Keratinocyte (primary cell): Measurements from ENCODE around the gene ANKFN1. TPM values are rescaled to one million over a fixed set of nuclear protein-coding genes. Genes with fewer than 3 reads are reported as not detected.

Experiments
- DNase-seq: peaks from one replicate; pipeline ENCODE4 v3.0.0-alpha.2; 2011; ENCODE audit warnings: low read depth, missing footprints, low spot score
- FAIRE-seq: peaks from 2 replicates; lab custom pipeline; 2011; peaks lifted over from hg19 to GRCh38; lab: Jason Lieb, UNC
- H2AFZ ChIP-seq: 2 replicates; pipeline ENCODE4 v1.6.0; 2012; ENCODE audit warnings: low read length, control low read depth, inconsistent platforms; ENCODE audit not compliant: control insufficient read depth
- H3K27ac ChIP-seq: 2 replicates; pipeline ENCODE4 v1.5.1; 2011; ENCODE audit warnings: low read length; ENCODE audit not compliant: control insufficient read depth, insufficient read depth
- H3K27me3 ChIP-seq: 3 replicates; pipeline ENCODE4 v1.6.0; 2011; ENCODE audit warnings: low read length; ENCODE audit not compliant: control insufficient read depth, insufficient read depth; ENCODE audit errors: extremely low read depth
- H3K36me3 ChIP-seq, 2 experiments: 2 replicates in 1 of 2; 3 replicates in 1 of 2; pipeline ENCODE4 v1.5.1; 2011; ENCODE audit warnings: low read length in 2 of 2, mild to moderate bottlenecking in 1 of 2; ENCODE audit not compliant: control insufficient read depth in 2 of 2, insufficient read depth in 2 of 2; ENCODE audit errors: extremely low read depth in 1 of 2
- H3K4me1 ChIP-seq: 3 replicates; pipeline ENCODE4 v1.5.1; 2011; ENCODE audit warnings: low read length; ENCODE audit not compliant: control insufficient read depth, insufficient read depth; ENCODE audit errors: extremely low read depth
- H3K4me2 ChIP-seq: 3 replicates; pipeline ENCODE4 v1.6.0; 2011; ENCODE audit warnings: low read depth, low read length; ENCODE audit not compliant: control insufficient read depth, insufficient read depth; ENCODE audit errors: extremely low read depth
- H3K4me3 ChIP-seq, 3 experiments: fragments of 200-600 bp in 1 of 3; sonication (generic) in 1 of 3; 2 replicates in 2 of 3; 3 replicates in 1 of 3; pipeline ENCODE4 v1.5.1; 2011 to 2016; ENCODE audit warnings: low read length in 3 of 3, mild to moderate bottlenecking in 3 of 3, control low read depth in 2 of 3, inconsistent platforms in 1 of 3, low read depth in 1 of 3, mixed read lengths in 1 of 3, mixed run types in 1 of 3, moderate library complexity in 1 of 3; ENCODE audit not compliant: control insufficient read depth in 2 of 3, insufficient read depth in 2 of 3; ENCODE audit errors: extremely low read depth in 1 of 3
- H3K79me2 ChIP-seq: 2 replicates; pipeline ENCODE4 v1.6.0; 2012; ENCODE audit warnings: low read length; ENCODE audit not compliant: control insufficient read depth, insufficient read depth
- H3K9ac ChIP-seq: 3 replicates; pipeline ENCODE4 v1.6.0; 2011; ENCODE audit warnings: low read length; ENCODE audit not compliant: control insufficient read depth, insufficient read depth; ENCODE audit errors: extremely low read depth
- H3K9me1 ChIP-seq: 3 replicates; pipeline ENCODE4 v1.6.0; 2011; ENCODE audit warnings: low read length; ENCODE audit not compliant: control insufficient read depth, insufficient read depth; ENCODE audit errors: extremely low read depth
- H3K9me3 ChIP-seq: 2 replicates; pipeline ENCODE4 v1.5.1; 2012; ENCODE audit warnings: low read depth, low read length; ENCODE audit not compliant: control insufficient read depth
- H4K20me1 ChIP-seq: 3 replicates; pipeline ENCODE4 v1.6.0; 2011; ENCODE audit warnings: low read length; ENCODE audit not compliant: control insufficient read depth, insufficient read depth; ENCODE audit errors: extremely low read depth
- EZH2 ChIP-seq: IDR thresholded peaks from one replicate; pipeline ENCODE4 v1.6.1; 2012; ENCODE audit warnings: inconsistent platforms, mild to moderate bottlenecking, low read length, moderate library complexity
- dilution Hi-C: fragments of 300-500 bp; cut with MboI; formaldehyde crosslinking; loops from one replicate; pipeline ENCODE4 v1.7.0; 2020; ENCODE audit warnings: low sequenced_read_pairs; ENCODE audit not compliant: extremely low pct_ligation_motif_present
- polyA plus RNA-seq, 5 experiments: library from polyadenylated mRNA; depleted of rRNA in 3 of 5; stranded (reverse) in 3 of 5; stranded (forward) in 1 of 5; unstranded in 1 of 5; fragments of >200 nt; gene quantifications; 1 replicate in 1 of 5; 2 replicates in 3 of 5; 3 replicates in 1 of 5; pipeline versions ENCODE4 v1.2.1 to v1.2.3, GENCODE V29; 2011 to 2012; ENCODE audit warnings: missing spikeins in 2 of 5, low read depth in 1 of 5, low replicate concordance in 1 of 5
- TF ChIP-seq, protein P1 (sequence below), 3 experiments: IDR thresholded peaks in 1 of 3; conservative IDR thresholded peaks in 1 of 3; optimal IDR thresholded peaks in 1 of 3; 2 replicates in 2 of 3; 3 replicates in 1 of 3; pipeline versions ENCODE3 to v1.5.1; 2011; ENCODE audit warnings: low read length in 3 of 3, mild to moderate bottlenecking in 3 of 3, moderate library complexity in 2 of 3, control low read depth in 1 of 3, inconsistent platforms in 1 of 3; ENCODE audit not compliant: insufficient read depth in 2 of 3; ENCODE audit errors: extremely low read depth in 1 of 3

ANKFN1 gene
- polyA plus RNA-seq, 1 donor (not counting 4 experiments of a cell fraction or from before 2014, with no cell fraction given) = 0.12 TPM

DNA sequence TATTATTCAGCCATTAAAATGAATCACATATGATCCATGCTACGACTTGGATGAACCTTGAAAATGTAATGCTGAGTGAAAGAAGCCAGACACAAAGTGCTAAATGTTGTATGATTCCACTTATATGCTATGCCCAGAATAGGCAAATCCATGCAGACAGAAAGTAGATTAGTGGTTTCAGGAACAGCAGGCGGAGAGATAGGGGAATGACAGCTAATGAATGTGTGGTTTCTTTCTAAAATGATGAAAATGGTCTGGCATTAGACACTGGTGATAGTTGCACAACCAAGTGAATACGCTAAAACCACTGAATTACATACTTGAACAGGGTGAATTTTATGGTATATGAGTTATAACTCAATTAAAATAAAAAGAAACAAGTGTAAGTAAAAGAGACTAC is 318.4 kb downstream of the ANKFN1 start:
- Histone ChIP-seq H3K27ac (no peak overlapping the region), H3K79me2 (no peaks in the 10 kb centered on the region), H3K9ac (no peak overlapping the region), H3K9me1 (no peaks in the 10 kb centered on the region), H3K4me2 (no peak overlapping the region), H4K20me1 (no peaks in the 10 kb centered on the region), H3K27me3 (no peaks in the 10 kb centered on the region), H3K4me3 (no peak overlapping the region), H3K36me3 (no peaks in the 10 kb centered on the region), H3K9me3 (no peaks in the 10 kb centered on the region), H3K4me1 (no peaks in the 10 kb centered on the region), H2AFZ (no peak overlapping the region)
- DNase-seq (no peak), FAIRE-seq (no peak)
- no peak for TF ChIP-seq EZH2
- TF ChIP-seq, protein P1, sequence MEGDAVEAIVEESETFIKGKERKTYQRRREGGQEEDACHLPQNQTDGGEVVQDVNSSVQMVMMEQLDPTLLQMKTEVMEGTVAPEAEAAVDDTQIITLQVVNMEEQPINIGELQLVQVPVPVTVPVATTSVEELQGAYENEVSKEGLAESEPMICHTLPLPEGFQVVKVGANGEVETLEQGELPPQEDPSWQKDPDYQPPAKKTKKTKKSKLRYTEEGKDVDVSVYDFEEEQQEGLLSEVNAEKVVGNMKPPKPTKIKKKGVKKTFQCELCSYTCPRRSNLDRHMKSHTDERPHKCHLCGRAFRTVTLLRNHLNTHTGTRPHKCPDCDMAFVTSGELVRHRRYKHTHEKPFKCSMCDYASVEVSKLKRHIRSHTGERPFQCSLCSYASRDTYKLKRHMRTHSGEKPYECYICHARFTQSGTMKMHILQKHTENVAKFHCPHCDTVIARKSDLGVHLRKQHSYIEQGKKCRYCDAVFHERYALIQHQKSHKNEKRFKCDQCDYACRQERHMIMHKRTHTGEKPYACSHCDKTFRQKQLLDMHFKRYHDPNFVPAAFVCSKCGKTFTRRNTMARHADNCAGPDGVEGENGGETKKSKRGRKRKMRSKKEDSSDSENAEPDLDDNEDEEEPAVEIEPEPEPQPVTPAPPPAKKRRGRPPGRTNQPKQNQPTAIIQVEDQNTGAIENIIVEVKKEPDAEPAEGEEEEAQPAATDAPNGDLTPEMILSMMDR (optimal IDR thresholded peaks at IDR 0.05 in 1 of 3, IDR thresholded peaks at IDR 0.05 in 1 of 3, conservative IDR thresholded peaks at IDR 0.05 in 1 of 3; ENCODE audit: extremely low read depth in 1 of 3, insufficient read depth in 2 of 3, low read length in 3 of 3) = no peak
- dilution Hi-C loops = no loop called here

GRCh38 chr17:56475116-56475515 is 321.8 kb downstream of the ANKFN1 start:
- H3K9me3 ChIP-seq = no peaks in the 10 kb centered on the region
- H3K36me3 ChIP-seq = no peaks in the 10 kb centered on the region
- no peaks in the 10 kb centered on the region for H3K9me1 ChIP-seq
- no peak for FAIRE-seq
- no peak overlapping the region for H3K27ac ChIP-seq
- H3K4me1 ChIP-seq = no peaks in the 10 kb centered on the region
- H2AFZ ChIP-seq = no peak overlapping the region
- DNase-seq = no peak
- no peak overlapping the region for H3K4me2 ChIP-seq
- H3K79me2 ChIP-seq = no peaks in the 10 kb centered on the region
- no peak overlapping the region for H3K4me3 ChIP-seq
- no peak overlapping the region for H3K9ac ChIP-seq
- no peaks in the 10 kb centered on the region for H3K27me3 ChIP-seq
- TF ChIP-seq, protein P1 (optimal IDR thresholded peaks at IDR 0.05 in 1 of 3, IDR thresholded peaks at IDR 0.05 in 1 of 3, conservative IDR thresholded peaks at IDR 0.05 in 1 of 3; ENCODE audit: extremely low read depth in 1 of 3, insufficient read depth in 2 of 3, low read length in 3 of 3) = no peak
- no peak for TF ChIP-seq EZH2
- dilution Hi-C loops = no loop called here
- H4K20me1 ChIP-seq = no peaks in the 10 kb centered on the region
